ENCODE results near the gene EXOC6. TPM values are rescaled to one million over a fixed set of nuclear protein-coding genes. Genes with fewer than 3 reads are reported as not detected.

Gene EXOC6
- total RNA-seq, 1 donor from 2014 or later = 9.1 TPM

GRCh38 chr10:92873029-92873428, 24.7 kb downstream of the EXOC6 start:
- H3K27me3 Mint-ChIP-seq (ENCODE audit: unreplicated experiment) = no peaks in the 10 kb centered on the region
- DNase-seq = no peak
- TF ChIP-seq CTCF (IDR thresholded peaks at IDR 0.05; ENCODE audit: partially characterized antibody, unreplicated experiment) = no peak
- H3K4me1 Mint-ChIP-seq (ENCODE audit: low read depth, unreplicated experiment) = no peaks in the 10 kb centered on the region
- H3K27ac Mint-ChIP-seq (ENCODE audit: unreplicated experiment) = no peak overlapping the region
- H3K9me3 Mint-ChIP-seq (ENCODE audit: unreplicated experiment) = peaks cover 1% of the 10 kb centered on the region
- H3K4me3 Mint-ChIP-seq (ENCODE audit: unreplicated experiment) = no peak overlapping the region
- no peaks in the 10 kb centered on the region for H3K36me3 Mint-ChIP-seq (ENCODE audit: unreplicated experiment)

GRCh38 chr10:92876509-92877036, 28.3 kb downstream of the EXOC6 start:
- no peak overlapping the region for H3K27ac Mint-ChIP-seq (ENCODE audit: unreplicated experiment)
- H3K4me3 Mint-ChIP-seq (ENCODE audit: unreplicated experiment) = no peak overlapping the region

GRCh38 chr10:92880233-92880861, 32.0 kb downstream of the EXOC6 start:
- no peak for DNase-seq
- Mint-ChIP-seq H3K4me1 (ENCODE audit: low read depth, unreplicated experiment) (no peaks in the 10 kb centered on the region), H3K4me3 (ENCODE audit: unreplicated experiment) (no peak overlapping the region), H3K27ac (ENCODE audit: unreplicated experiment) (no peak overlapping the region), H3K36me3 (ENCODE audit: unreplicated experiment) (no peaks in the 10 kb centered on the region), H3K9me3 (ENCODE audit: unreplicated experiment) (no peaks in the 10 kb centered on the region), H3K27me3 (ENCODE audit: unreplicated experiment) (no peaks in the 10 kb centered on the region)
- TF ChIP-seq CTCF (IDR thresholded peaks at IDR 0.05; ENCODE audit: partially characterized antibody, unreplicated experiment) = peak; percentile 24

More at GRCh38 chr10:92876509-92877036, 28.3 kb downstream of the EXOC6 start:
- no peaks in the 10 kb centered on the region for H3K4me1 Mint-ChIP-seq (ENCODE audit: low read depth, unreplicated experiment)
- TF ChIP-seq CTCF (IDR thresholded peaks at IDR 0.05; ENCODE audit: partially characterized antibody, unreplicated experiment) = no peak
- no peak for DNase-seq
- no peaks in the 10 kb centered on the region for H3K27me3 Mint-ChIP-seq (ENCODE audit: unreplicated experiment)
- H3K36me3 Mint-ChIP-seq (ENCODE audit: unreplicated experiment) = no peaks in the 10 kb centered on the region
- no peaks in the 10 kb centered on the region for H3K9me3 Mint-ChIP-seq (ENCODE audit: unreplicated experiment)

GRCh38 chr10:92880917-92881316, 32.6 kb downstream of the EXOC6 start:
- Mint-ChIP-seq H3K4me3 (ENCODE audit: unreplicated experiment) (no peak overlapping the region), H3K27me3 (ENCODE audit: unreplicated experiment) (no peaks in the 10 kb centered on the region), H3K9me3 (ENCODE audit: unreplicated experiment) (no peaks in the 10 kb centered on the region), H3K27ac (ENCODE audit: unreplicated experiment) (no peak overlapping the region), H3K36me3 (ENCODE audit: unreplicated experiment) (no peaks in the 10 kb centered on the region), H3K4me1 (ENCODE audit: low read depth, unreplicated experiment) (no peaks in the 10 kb centered on the region)
- no peak for DNase-seq
- no peak for TF ChIP-seq CTCF (IDR thresholded peaks at IDR 0.05; ENCODE audit: partially characterized antibody, unreplicated experiment)

GRCh38 chr10:92886334-92886961, 38.1 kb downstream of the EXOC6 start:
- no peaks in the 10 kb centered on the region for H3K9me3 Mint-ChIP-seq (ENCODE audit: unreplicated experiment)
- no peak for TF ChIP-seq CTCF (IDR thresholded peaks at IDR 0.05; ENCODE audit: partially characterized antibody, unreplicated experiment)
- no peaks in the 10 kb centered on the region for H3K4me1 Mint-ChIP-seq (ENCODE audit: low read depth, unreplicated experiment)
- no peak overlapping the region for H3K4me3 Mint-ChIP-seq (ENCODE audit: unreplicated experiment)
- no peaks in the 10 kb centered on the region for H3K36me3 Mint-ChIP-seq (ENCODE audit: unreplicated experiment)
- H3K27me3 Mint-ChIP-seq (ENCODE audit: unreplicated experiment) = no peaks in the 10 kb centered on the region
- no peak overlapping the region for H3K27ac Mint-ChIP-seq (ENCODE audit: unreplicated experiment)
- no peak for DNase-seq

All from glutamatergic neuron (in vitro differentiated cells).